Amygdala (tissue), 56 donors: ENCODE results near the gene TXNDC11.
"Not testable (repeated sequence)": the region's sequence is repeated elsewhere in the genome, so short reads cannot be mapped to it uniquely, and the experiment has no call there.

Experiments used
- DNase-seq, 56 donors: peaks; one replicate each; lab custom pipeline; 2025; lab: John Stamatoyannopoulos, UW

Gene TXNDC11

GRCh38 chr16:11742536-11743307 is at the start of gene TXNDC11:
Gene TXNDC11, minus strand, starts transcription at chr16:11742857. Its CDS starts 127 bp downstream, at chr16:11742730.
- peak; percentile 85 to 100 (median 98) for DNase-seq

- DNase-seq = no peak
These were observed 48.6 kb upstream of the TXNDC11 start for GRCh38 chr16:11791144-11791828.

- no peak for DNase-seq
These were observed 46.3 kb upstream of the TXNDC11 start for GRCh38 chr16:11788914-11789313.

- not testable (repeated sequence) for DNase-seq
These were observed 42.4 kb upstream of the TXNDC11 start for GRCh38 chr16:11784980-11785599.

GRCh38 chr16:11784381-11784780 is 41.7 kb upstream of the TXNDC11 start:
- not testable (repeated sequence) for DNase-seq

- DNase-seq = no peak
These were observed 41.3 kb upstream of the TXNDC11 start for GRCh38 chr16:11784038-11784369.

GRCh38 chr16:11783319-11784037 is 40.8 kb upstream of the TXNDC11 start:
- no peak for DNase-seq

- DNase-seq = peak in 39 of 56 donors; percentile 4 to 80 (median 31)
These were observed 39.1 kb upstream of the TXNDC11 start for GRCh38 chr16:11781773-11782172.

GRCh38 chr16:11780991-11781680 is 38.5 kb upstream of the TXNDC11 start:
- no peak for DNase-seq

- no peak for DNase-seq
These were observed 36.4 kb upstream of the TXNDC11 start for GRCh38 chr16:11779074-11779473.

GRCh38 chr16:11774065-11774626 is 31.5 kb upstream of the TXNDC11 start:
- DNase-seq = no peak

- no peak for DNase-seq
These were observed 26.2 kb upstream of the TXNDC11 start for GRCh38 chr16:11768849-11769248.

GRCh38 chr16:11762431-11762830 is 19.8 kb upstream of the TXNDC11 start:
- DNase-seq = no peak

GRCh38 chr16:11759997-11760396 is 17.3 kb upstream of the TXNDC11 start:
- no peak for DNase-seq

- no peak for DNase-seq
These were observed 16.6 kb upstream of the TXNDC11 start for GRCh38 chr16:11759163-11759834.

- DNase-seq = no peak
These were observed 15.3 kb upstream of the TXNDC11 start for GRCh38 chr16:11757671-11758545.

- no peak for DNase-seq
These were observed 13.6 kb upstream of the TXNDC11 start for GRCh38 chr16:11756248-11756647.

GRCh38 chr16:11755022-11755760 is 12.5 kb upstream of the TXNDC11 start:
- DNase-seq = no peak
